Adrenal gland (tissue), 5 donors: ENCODE data around the gene RAPGEF2.

ENCODE experiments used
- CTCF ChIP-seq, 6 experiments: fragments of 450-650 bp in 4 of 6; fragments of 200-600 bp in 2 of 6; sonication (generic) in 1 of 6; IDR thresholded peaks; 1 replicate in 5 of 6; 2 replicates in 1 of 6; pipeline versions ENCODE4 v1.5.1 to v1.8.0; 2016 to 2021; ENCODE audit warnings: antibody characterized with exemption in 6 of 6, mild to moderate bottlenecking in 2 of 6, moderate library complexity in 1 of 6
- POLR2A ChIP-seq, 2 donors: fragments of 450-650 bp; IDR thresholded peaks; one replicate each; pipeline ENCODE4 v1.6.1; 2017; ENCODE audit warnings: antibody characterized with exemption in 2 of 2, mild to moderate bottlenecking in 2 of 2, moderate library complexity in 1 of 2
- donor health status: DM: no; HTN: no; CAD: no.

DNA sequence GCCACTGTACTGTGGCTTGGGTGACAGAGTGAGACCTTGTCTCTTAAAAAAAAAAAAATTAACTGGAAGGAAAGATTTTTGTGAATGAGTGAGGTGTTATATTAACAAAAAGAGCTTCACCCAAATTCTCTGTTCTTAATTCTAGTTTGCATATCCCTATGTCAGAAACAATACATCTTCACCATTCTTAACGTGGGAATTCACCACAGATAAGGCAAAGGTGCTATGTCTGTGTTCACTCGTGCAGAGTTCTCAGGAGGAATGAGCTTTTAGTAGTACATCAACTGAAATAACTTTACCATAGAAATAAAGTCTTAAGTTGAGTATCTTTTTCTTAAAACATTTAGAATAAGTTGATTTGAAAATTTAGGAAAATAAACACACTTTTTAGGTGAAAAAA lies 135.1 kb downstream of the RAPGEF2 start:
- TF ChIP-seq CTCF (IDR thresholded peaks at IDR 0.05) (no peak), POLR2A (IDR thresholded peaks at IDR 0.05) (no peak)
